ENCODE data around the gene RPL37A.

Gene RPL37A

DNA sequence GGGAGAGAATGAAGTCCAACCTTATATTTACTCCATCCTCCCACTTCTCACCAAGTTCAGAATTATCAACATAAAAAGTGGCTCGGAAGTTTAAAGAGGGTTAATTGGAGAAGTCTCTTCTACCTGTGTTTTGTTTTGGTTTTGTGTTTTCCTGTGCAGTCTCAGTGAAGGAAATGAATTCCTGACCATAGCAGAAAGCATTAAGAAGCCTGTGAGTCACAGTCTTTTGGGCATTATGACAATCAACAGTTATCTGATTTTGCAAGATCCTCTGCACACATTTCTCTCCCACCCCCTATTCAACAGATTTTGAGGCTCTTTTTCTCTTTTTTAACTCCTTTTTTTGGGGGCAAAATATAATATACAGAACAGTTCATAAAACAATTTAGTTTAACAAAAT lies 8.6 kb upstream of the RPL37A start:
- Histone ChIP-seq H3K27me3 (ENCODE audit: control insufficient read depth, insufficient read depth, low read length) (no peaks in the 10 kb centered on the region), H3K9ac (ENCODE audit: low read length) (no peak overlapping the region), H3K36me3 (ENCODE audit: control insufficient read depth, insufficient read depth, low read length) (no peaks in the 10 kb centered on the region), H3K27ac (ENCODE audit: low read depth, low read length) (no peak overlapping the region), H3K4me1 (ENCODE audit: control insufficient read depth, insufficient read depth, low read length) (peaks cover 16% of the 10 kb centered on the region; the same call in 1 of the 2 replicates), H3K9me3 (ENCODE audit: control insufficient read depth, insufficient read depth, low read depth, low read length) (no peaks in the 10 kb centered on the region), H3K4me3 (ENCODE audit: low read depth, low read length) (no peak overlapping the region)

DNA sequence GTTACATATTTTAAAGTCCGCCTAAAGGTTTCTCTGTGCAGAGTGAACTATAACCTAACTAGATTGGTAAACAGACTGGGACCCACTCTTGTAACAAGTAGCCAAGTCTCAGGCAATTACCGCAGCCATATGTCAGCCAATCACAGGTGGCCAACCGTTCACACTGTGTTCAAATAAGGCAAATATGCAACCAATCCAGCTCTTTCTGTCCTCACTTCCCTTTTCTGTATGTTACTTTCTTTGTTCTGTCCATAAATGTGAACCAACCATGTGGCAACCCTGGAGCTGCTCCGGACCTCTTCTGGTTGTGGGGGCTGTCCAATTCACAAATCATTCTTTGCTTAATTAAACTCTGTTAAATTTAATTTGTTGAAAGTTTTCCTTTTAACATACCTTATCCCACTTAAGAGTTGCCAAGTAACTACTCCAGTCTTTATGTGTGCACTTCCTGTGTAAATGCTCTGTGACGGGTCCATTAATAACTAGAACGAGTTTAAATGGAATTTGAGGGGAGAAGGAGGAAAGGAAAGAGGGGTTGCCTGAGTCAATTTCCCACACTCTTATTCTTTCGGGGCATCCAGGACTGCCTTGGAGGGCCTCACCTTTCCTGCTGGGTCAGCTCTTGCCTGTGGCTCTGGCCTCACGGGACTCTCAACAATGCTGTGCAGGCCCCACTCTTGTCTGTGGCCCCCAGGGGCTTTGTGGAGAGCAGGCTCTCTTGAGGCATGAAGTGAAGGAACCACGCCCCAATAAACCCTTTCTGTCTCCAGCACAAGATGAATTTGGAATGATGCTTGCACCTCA lies 6.6 kb upstream of the RPL37A start:
- Histone ChIP-seq H3K27ac (ENCODE audit: low read depth, low read length) (no peak overlapping the region), H3K9me3 (ENCODE audit: control insufficient read depth, insufficient read depth, low read depth, low read length) (no peaks in the 10 kb centered on the region), H3K27me3 (ENCODE audit: control insufficient read depth, insufficient read depth, low read length) (no peaks in the 10 kb centered on the region), H3K4me3 (ENCODE audit: low read depth, low read length) (no peak overlapping the region), H3K36me3 (ENCODE audit: control insufficient read depth, insufficient read depth, low read length) (no peaks in the 10 kb centered on the region), H3K9ac (ENCODE audit: low read length) (no peak overlapping the region), H3K4me1 (ENCODE audit: control insufficient read depth, insufficient read depth, low read length) (peaks cover 16% of the 10 kb centered on the region; the same call in 1 of the 2 replicates)

DNA sequence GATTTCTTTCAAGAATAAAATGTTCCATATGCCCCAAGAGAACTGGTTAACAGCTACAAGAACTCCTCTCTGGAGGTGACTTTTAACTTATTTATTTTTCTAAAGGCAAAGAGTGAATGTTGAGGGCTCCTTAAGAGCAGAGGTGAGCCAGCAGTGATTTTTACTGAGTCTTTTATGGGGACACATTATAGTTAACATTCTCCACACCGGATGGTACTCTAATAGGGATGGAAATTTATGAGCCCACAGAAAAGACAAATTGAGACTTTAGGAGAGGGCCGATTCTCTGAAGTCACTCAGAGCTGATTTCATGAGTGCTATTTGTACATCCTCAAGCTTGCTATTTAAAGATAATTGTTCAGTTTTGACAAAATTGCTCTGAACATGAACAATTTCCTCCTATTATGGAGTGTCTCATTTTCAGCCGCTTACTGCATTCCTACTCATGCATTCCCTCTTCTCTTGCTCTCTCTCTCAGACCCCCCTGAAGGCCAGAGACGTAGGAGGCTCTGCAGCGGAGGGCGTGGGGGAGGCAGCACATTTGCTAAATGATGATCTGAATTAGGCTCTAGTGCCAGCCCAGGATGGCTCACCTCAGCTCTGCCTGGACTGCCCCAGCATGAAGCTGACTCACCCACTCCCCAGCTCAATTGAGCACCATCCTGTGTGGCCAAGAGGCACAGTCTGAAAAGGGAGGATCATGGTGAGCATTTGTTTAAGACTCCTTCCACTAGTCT lies 5.9 kb upstream of the RPL37A start:
- no peaks in the 10 kb centered on the region for H3K27me3 ChIP-seq (ENCODE audit: control insufficient read depth, insufficient read depth, low read length)
- no peaks in the 10 kb centered on the region for H3K36me3 ChIP-seq (ENCODE audit: control insufficient read depth, insufficient read depth, low read length)
- H3K9ac ChIP-seq (ENCODE audit: low read length): no peak overlapping the region
- peaks cover 17% of the 10 kb centered on the region; the same call in 1 of the 2 replicates for H3K4me1 ChIP-seq (ENCODE audit: control insufficient read depth, insufficient read depth, low read length)
- no peaks in the 10 kb centered on the region for H3K9me3 ChIP-seq (ENCODE audit: control insufficient read depth, insufficient read depth, low read depth, low read length)
- no peak overlapping the region for H3K4me3 ChIP-seq (ENCODE audit: low read depth, low read length)
- no peak overlapping the region for H3K27ac ChIP-seq (ENCODE audit: low read depth, low read length)

DNA sequence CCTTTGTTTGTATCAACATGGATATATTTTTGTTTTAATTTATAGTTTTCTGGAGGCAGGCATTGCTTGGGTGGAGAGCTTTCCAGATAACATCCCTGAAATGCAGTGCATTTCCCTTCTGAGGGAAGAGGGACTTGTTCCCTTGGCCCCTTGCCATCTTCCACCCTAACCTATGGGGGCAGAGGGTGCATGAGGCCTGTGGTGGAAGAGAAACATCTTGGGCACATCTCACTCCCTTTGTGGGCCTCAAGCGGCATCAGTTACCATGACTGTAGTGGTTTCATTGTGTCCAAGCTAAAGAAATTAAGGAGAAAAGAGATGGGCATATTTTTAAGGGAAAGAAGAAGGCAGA lies 5.3 kb upstream of the RPL37A start:
- Histone ChIP-seq H3K9me3 (ENCODE audit: control insufficient read depth, insufficient read depth, low read depth, low read length) (no peaks in the 10 kb centered on the region), H3K27me3 (ENCODE audit: control insufficient read depth, insufficient read depth, low read length) (no peaks in the 10 kb centered on the region), H3K4me3 (ENCODE audit: low read depth, low read length) (no peak overlapping the region), H3K27ac (ENCODE audit: low read depth, low read length) (no peak overlapping the region), H3K36me3 (ENCODE audit: control insufficient read depth, insufficient read depth, low read length) (no peaks in the 10 kb centered on the region), H3K9ac (ENCODE audit: low read length) (no peak overlapping the region), H3K4me1 (ENCODE audit: control insufficient read depth, insufficient read depth, low read length) (peaks cover 21% of the 10 kb centered on the region; the same call in 1 of the 2 replicates)

DNA sequence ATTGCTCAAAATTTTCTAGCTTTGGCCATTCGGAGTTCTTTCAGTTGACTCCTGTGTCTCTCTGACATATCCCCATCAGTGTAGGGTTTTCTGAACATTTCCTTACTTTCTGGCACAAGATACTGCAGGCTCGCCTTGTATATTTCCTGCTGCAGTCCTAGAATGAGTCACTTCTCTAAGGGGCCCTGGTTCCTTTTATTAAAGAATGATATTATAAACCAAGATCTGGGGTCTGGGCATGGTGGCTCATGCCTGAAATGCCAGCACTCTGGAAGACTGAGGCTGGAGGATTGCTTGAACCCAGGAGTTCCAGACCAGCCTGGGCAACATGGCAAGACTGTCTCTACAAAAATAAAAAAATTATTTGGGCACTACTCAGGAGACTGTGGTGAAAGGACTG lies 3.0 kb upstream of the RPL37A start:
- H3K4me1 ChIP-seq (ENCODE audit: control insufficient read depth, insufficient read depth, low read length): peaks cover 28% of the 10 kb centered on the region
- H3K36me3 ChIP-seq (ENCODE audit: control insufficient read depth, insufficient read depth, low read length): peaks cover 18% of the 10 kb centered on the region
- no peaks in the 10 kb centered on the region for H3K9me3 ChIP-seq (ENCODE audit: control insufficient read depth, insufficient read depth, low read depth, low read length)
- H3K27ac ChIP-seq (ENCODE audit: low read depth, low read length): no peak overlapping the region
- H3K9ac ChIP-seq (ENCODE audit: low read length): no peak overlapping the region
- no peak overlapping the region for H3K4me3 ChIP-seq (ENCODE audit: low read depth, low read length)
- no peaks in the 10 kb centered on the region for H3K27me3 ChIP-seq (ENCODE audit: control insufficient read depth, insufficient read depth, low read length)

DNA sequence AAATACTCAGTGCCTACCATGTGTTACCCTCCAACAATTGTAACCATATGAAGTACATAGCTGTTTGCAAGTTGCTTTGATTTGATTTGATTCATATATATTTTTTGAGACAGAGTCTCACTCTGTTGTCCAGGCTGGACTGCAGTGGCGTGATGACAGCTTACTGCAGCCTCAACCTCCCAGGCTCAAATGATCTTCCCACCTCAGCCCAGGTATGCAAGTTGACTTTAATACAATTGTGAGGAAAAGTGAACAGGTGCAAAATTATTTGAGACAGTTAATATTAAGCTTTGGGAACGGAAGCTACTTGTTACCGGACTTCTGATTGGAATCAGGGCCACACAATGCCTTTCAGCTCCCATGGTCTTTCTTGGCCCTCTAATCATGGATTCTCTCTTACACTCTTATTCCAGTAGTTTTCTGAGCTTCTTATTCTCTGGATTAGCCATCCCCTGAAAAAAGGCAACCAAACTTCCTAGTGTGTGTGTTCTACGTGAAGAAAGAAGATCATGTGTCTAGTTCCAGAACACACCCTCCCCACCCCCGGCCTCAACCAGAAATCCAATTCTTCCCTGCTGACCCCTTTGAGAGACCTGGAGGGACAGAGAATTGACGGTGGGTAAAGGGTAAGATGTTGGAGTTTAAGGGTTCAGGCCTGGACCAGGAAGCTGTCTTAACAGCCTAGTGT lies 1.1 kb upstream of the RPL37A start:
- Histone ChIP-seq H3K9ac (ENCODE audit: low read length) (peak overlapping the region; percentile 80), H3K27ac (ENCODE audit: low read depth, low read length) (0 out of 2 replicates have a peak overlapping the region, but pooled peaks have one; percentile 63), H3K27me3 (ENCODE audit: control insufficient read depth, insufficient read depth, low read length) (no peaks in the 10 kb centered on the region), H3K9me3 (ENCODE audit: control insufficient read depth, insufficient read depth, low read depth, low read length) (no peaks in the 10 kb centered on the region), H3K36me3 (ENCODE audit: control insufficient read depth, insufficient read depth, low read length) (peaks cover 37% of the 10 kb centered on the region), H3K4me1 (ENCODE audit: control insufficient read depth, insufficient read depth, low read length) (peaks cover 20% of the 10 kb centered on the region), H3K4me3 (ENCODE audit: low read depth, low read length) (peak overlapping the region; percentile 80)

DNA sequence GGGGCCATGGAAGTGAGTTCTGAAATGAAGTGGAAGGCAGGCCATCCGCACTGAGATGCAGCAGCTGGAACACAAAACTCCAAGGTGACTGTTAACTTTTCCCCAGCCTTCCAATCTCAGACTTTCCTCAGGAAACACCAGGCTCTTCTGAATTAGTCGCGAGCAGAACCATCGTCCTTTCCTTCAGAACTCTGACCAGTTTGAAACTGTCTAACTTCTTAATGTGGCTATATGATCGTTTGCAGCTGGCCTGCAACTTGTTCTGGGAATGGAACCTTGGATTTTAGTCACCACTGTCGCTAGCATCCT lies 620 bp upstream of the RPL37A start:
- peak overlapping the region; percentile 80 for H3K9ac ChIP-seq (ENCODE audit: low read length)
- H3K4me1 ChIP-seq (ENCODE audit: control insufficient read depth, insufficient read depth, low read length): peaks cover 16% of the 10 kb centered on the region
- peaks cover 42% of the 10 kb centered on the region for H3K36me3 ChIP-seq (ENCODE audit: control insufficient read depth, insufficient read depth, low read length)
- H3K9me3 ChIP-seq (ENCODE audit: control insufficient read depth, insufficient read depth, low read depth, low read length): no peaks in the 10 kb centered on the region
- H3K4me3 ChIP-seq (ENCODE audit: low read depth, low read length): peak overlapping the region; percentile 80
- H3K27me3 ChIP-seq (ENCODE audit: control insufficient read depth, insufficient read depth, low read length): no peaks in the 10 kb centered on the region
- H3K27ac ChIP-seq (ENCODE audit: low read depth, low read length): peak overlapping the region; percentile 63; the same call in 1 of the 2 replicates

DNA sequence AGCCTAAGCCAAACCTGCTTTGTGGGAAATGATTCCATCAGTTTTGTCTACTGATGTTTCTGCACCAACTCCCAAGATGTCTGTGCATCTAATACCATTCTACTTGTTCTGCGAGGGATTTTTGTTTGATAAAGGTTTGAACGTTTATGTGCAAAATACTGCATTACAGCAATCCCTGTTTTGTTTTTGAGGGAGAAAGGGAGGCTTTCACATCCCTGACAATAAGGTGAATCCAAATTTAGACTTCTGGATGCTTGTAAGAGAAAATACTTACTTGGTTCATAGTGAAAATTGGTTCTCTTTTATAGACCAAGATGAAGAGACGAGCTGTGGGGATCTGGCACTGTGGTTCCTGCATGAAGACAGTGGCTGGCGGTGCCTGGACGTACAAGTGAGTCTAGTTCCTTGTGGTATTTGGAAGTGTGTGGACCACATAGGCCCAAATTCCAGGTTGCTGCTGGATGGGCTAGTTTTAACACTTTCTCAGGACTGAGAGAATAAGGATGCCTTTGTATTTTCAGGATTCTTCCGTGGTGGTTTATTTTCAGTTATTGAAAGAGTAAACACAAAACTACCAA lies 1.1 kb downstream of the RPL37A start:
- H3K36me3 ChIP-seq (ENCODE audit: control insufficient read depth, insufficient read depth, low read length): peaks cover 59% of the 10 kb centered on the region
- H3K4me3 ChIP-seq (ENCODE audit: low read depth, low read length): peak overlapping the region; percentile 80
- H3K9me3 ChIP-seq (ENCODE audit: control insufficient read depth, insufficient read depth, low read depth, low read length): no peaks in the 10 kb centered on the region
- peak overlapping the region; percentile 95; the same call in 1 of the 2 replicates for H3K27ac ChIP-seq (ENCODE audit: low read depth, low read length)
- no peaks in the 10 kb centered on the region for H3K27me3 ChIP-seq (ENCODE audit: control insufficient read depth, insufficient read depth, low read length)
- H3K9ac ChIP-seq (ENCODE audit: low read length): peak overlapping the region; percentile 96
- H3K4me1 ChIP-seq (ENCODE audit: control insufficient read depth, insufficient read depth, low read length): peaks cover 12% of the 10 kb centered on the region

DNA sequence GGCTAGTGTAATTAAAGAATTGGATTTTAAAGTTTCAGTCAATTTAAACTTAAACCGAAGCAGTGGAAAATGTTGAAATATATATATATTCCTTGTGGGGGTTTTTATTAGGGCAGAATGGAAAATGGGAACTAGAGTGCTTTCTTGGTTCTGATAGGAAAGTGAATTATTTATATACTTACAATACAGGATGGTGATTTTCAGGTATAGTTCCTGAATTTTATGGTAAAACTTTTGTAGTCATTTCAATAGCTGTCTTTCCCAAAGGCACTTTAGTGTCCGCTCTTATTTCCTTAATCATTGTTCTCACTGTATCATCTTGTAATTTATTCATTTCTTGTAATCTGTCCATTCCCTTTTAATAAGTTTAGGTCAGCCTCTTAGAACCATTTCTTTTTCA lies 1.9 kb downstream of the RPL37A start:
- Histone ChIP-seq H3K27me3 (ENCODE audit: control insufficient read depth, insufficient read depth, low read length) (no peaks in the 10 kb centered on the region), H3K27ac (ENCODE audit: low read depth, low read length) (0 out of 2 replicates have a peak overlapping the region, but pooled peaks have one; percentile 21), H3K4me3 (ENCODE audit: low read depth, low read length) (peak overlapping the region; percentile 80), H3K36me3 (ENCODE audit: control insufficient read depth, insufficient read depth, low read length) (peaks cover 67% of the 10 kb centered on the region), H3K9ac (ENCODE audit: low read length) (peak overlapping the region; percentile 96), H3K9me3 (ENCODE audit: control insufficient read depth, insufficient read depth, low read depth, low read length) (no peaks in the 10 kb centered on the region), H3K4me1 (ENCODE audit: control insufficient read depth, insufficient read depth, low read length) (peaks cover 12% of the 10 kb centered on the region)

DNA sequence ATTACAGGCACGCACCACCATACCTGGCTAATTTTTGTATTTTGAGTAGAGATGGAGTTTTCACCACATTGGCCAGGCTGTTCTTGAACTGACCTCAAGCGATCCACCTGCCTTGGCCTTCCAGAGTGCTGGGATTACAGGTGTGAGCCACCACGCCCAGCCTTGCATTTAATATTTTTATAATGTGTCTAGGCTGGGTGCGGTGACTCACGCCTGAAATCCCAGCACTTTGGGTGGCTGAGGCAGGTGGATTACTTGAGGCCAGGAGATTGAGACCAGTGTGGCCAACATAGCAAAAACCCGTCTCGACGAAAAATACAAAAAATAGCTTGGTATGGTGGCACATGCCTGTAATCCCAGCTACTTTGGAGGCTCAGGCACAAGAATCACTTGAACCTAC lies 3.2 kb downstream of the RPL37A start:
- Histone ChIP-seq H3K9me3 (ENCODE audit: control insufficient read depth, insufficient read depth, low read depth, low read length) (no peaks in the 10 kb centered on the region), H3K4me3 (ENCODE audit: low read depth, low read length) (no peak overlapping the region), H3K36me3 (ENCODE audit: control insufficient read depth, insufficient read depth, low read length) (peaks cover 79% of the 10 kb centered on the region), H3K27me3 (ENCODE audit: control insufficient read depth, insufficient read depth, low read length) (no peaks in the 10 kb centered on the region), H3K27ac (ENCODE audit: low read depth, low read length) (no peak overlapping the region), H3K4me1 (ENCODE audit: control insufficient read depth, insufficient read depth, low read length) (peaks cover 12% of the 10 kb centered on the region), H3K9ac (ENCODE audit: low read length) (no peak overlapping the region)

Measured in HUES6 (cell line).